Karpas-422 (cell line): ENCODE measurements around the gene ARRDC4. TPM values are rescaled to one million over a fixed set of nuclear protein-coding genes. Genes with fewer than 3 reads are reported as not detected.

ENCODE experiments used
- DNase-seq: peaks from one replicate; pipeline ENCODE4 v3.0.0-alpha.2; 2015
- H2AFZ ChIP-seq: fragments of 200-600 bp; sonication (generic); 2 replicates; pipeline ENCODE4 v1.6.1; 2014; ENCODE audit warnings: antibody characterized with exemption, low read length, mixed read lengths
- H3K27ac ChIP-seq: fragments of 200-600 bp; sonication (generic); 2 replicates; pipeline ENCODE4 v1.5.1; 2014; ENCODE audit warnings: mild to moderate bottlenecking, low read length, moderate library complexity
- H3K27me3 ChIP-seq: fragments of 200-600 bp; sonication (generic); 2 replicates; pipeline ENCODE4 v1.6.1; 2014; ENCODE audit warnings: low read length, mixed read lengths
- H3K36me3 ChIP-seq: fragments of 200-600 bp; sonication (generic); 2 replicates; pipeline ENCODE4 v1.6.1; 2014; ENCODE audit warnings: low read length, mixed read lengths; ENCODE audit not compliant: insufficient read depth
- H3K4me1 ChIP-seq: fragments of 200-600 bp; sonication (generic); 2 replicates; pipeline ENCODE4 v1.6.1; 2014; ENCODE audit warnings: mild to moderate bottlenecking, low read length, mixed read lengths
- H3K4me2 ChIP-seq: fragments of 200-600 bp; sonication (generic); 2 replicates; pipeline ENCODE4 v1.6.1; 2014; ENCODE audit warnings: low read length, low read depth, mild to moderate bottlenecking; ENCODE audit not compliant: poor library complexity, severe bottlenecking
- H3K4me3 ChIP-seq: fragments of 200-600 bp; sonication (generic); 2 replicates; pipeline ENCODE4 v1.5.1; 2014; ENCODE audit warnings: mild to moderate bottlenecking, antibody characterized with exemption, low read length, mixed read lengths
- H3K79me2 ChIP-seq: fragments of 200-600 bp; sonication (generic); 2 replicates; pipeline ENCODE4 v1.6.1; 2014; ENCODE audit warnings: mild to moderate bottlenecking, low read length, mixed read lengths
- H3K9ac ChIP-seq: fragments of 200-600 bp; sonication (generic); 2 replicates; pipeline ENCODE4 v1.6.0; 2014; ENCODE audit warnings: low read length
- H3K9me2 ChIP-seq: fragments of 200-600 bp; sonication (generic), shearing (Covaris generic); replicated peaks from 2 replicates; pipeline ENCODE4 v1.6.0; 2014; ENCODE audit warnings: mild to moderate bottlenecking, low read length, moderate library complexity; ENCODE audit not compliant: insufficient read depth
- H3K9me3 ChIP-seq: fragments of 300-700, 200-600 bp; sonication (generic); 2 replicates; pipeline ENCODE4 v1.6.1; 2014; ENCODE audit warnings: low read length, mixed read lengths
- H4K20me1 ChIP-seq: fragments of 200-600 bp; sonication (generic); 2 replicates; pipeline ENCODE4 v1.6.1; 2014; ENCODE audit warnings: mild to moderate bottlenecking, antibody characterized with exemption, low read length, low read depth; ENCODE audit not compliant: insufficient read depth
- total RNA-seq: library from RNA; depleted of rRNA; stranded (reverse); fragments of >200 nt; shearing (Covaris generic); gene quantifications from 2 replicates; pipeline ENCODE4 v1.2.3, GENCODE V29; 2014; ENCODE audit warnings: low replicate concordance

ARRDC4 gene
- total RNA-seq, 1 experiment from 2014 or later: not detected

DNA sequence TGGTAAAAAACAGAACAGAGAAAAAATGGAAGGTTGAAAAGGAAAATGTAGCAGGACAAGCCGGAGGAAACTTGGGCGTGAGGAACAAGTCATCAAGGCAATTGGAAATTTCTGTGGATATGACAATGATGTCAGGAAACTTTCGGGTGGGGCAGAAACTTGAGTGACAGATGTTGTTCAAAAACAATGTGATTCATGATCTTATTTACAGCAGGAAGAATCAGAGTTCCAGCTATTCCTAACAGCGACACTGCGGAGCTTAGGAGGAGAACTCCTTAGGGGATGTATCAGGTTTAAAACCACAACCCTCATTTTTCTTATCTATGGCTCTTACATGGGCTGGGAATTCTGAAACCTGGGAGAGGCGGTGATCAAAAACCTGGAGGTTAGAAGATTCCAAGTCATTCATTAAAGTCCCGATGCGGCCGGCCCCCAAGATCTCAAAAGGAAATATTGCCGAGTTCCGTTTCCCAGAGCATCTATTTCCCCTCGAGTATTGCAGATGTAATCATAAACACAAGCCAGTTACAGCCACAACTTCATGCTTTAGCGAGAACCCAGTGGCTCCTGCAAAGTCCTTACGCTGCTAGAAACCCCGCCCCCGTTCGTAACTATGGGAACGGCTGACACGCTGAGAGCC lies 659 bp upstream of the ARRDC4 start:
- H4K20me1 ChIP-seq: no peaks in the 10 kb centered on the region
- no peak for DNase-seq
- H3K27ac ChIP-seq: no peak overlapping the region
- H2AFZ ChIP-seq: no peak overlapping the region
- H3K36me3 ChIP-seq: no peaks in the 10 kb centered on the region
- H3K4me3 ChIP-seq: no peak overlapping the region
- H3K9ac ChIP-seq: no peak overlapping the region
- H3K9me3 ChIP-seq: peaks cover 27% of the 10 kb centered on the region
- no peaks in the 10 kb centered on the region for H3K79me2 ChIP-seq
- H3K9me2 ChIP-seq: no peaks in the 10 kb centered on the region
- H3K27me3 ChIP-seq: no peaks in the 10 kb centered on the region
- no peak overlapping the region for H3K4me2 ChIP-seq
- H3K4me1 ChIP-seq: no peaks in the 10 kb centered on the region

GRCh38 chr15:97961067-97961954 lies 808 bp downstream of the ARRDC4 start:
- no peak overlapping the region for H3K27ac ChIP-seq
- H3K36me3 ChIP-seq: no peaks in the 10 kb centered on the region
- peaks cover 20% of the 10 kb centered on the region for H3K9me3 ChIP-seq
- no peaks in the 10 kb centered on the region for H3K27me3 ChIP-seq
- H2AFZ ChIP-seq: no peak overlapping the region
- no peaks in the 10 kb centered on the region for H4K20me1 ChIP-seq
- H3K4me1 ChIP-seq: no peaks in the 10 kb centered on the region
- no peak for DNase-seq
- H3K9ac ChIP-seq: no peak overlapping the region
- H3K4me3 ChIP-seq: no peak overlapping the region
- no peaks in the 10 kb centered on the region for H3K9me2 ChIP-seq
- H3K79me2 ChIP-seq: no peaks in the 10 kb centered on the region
- H3K4me2 ChIP-seq: no peak overlapping the region

GRCh38 chr15:97962263-97962662 lies 1.8 kb downstream of the ARRDC4 start:
- no peak overlapping the region for H3K27ac ChIP-seq
- H2AFZ ChIP-seq: no peak overlapping the region
- H3K4me2 ChIP-seq: no peak overlapping the region
- H3K27me3 ChIP-seq: no peaks in the 10 kb centered on the region
- H3K79me2 ChIP-seq: no peaks in the 10 kb centered on the region
- H3K9ac ChIP-seq: no peak overlapping the region
- H3K9me3 ChIP-seq: peaks cover 20% of the 10 kb centered on the region
- H3K4me3 ChIP-seq: no peak overlapping the region
- H3K4me1 ChIP-seq: no peaks in the 10 kb centered on the region
- no peaks in the 10 kb centered on the region for H3K36me3 ChIP-seq
- H3K9me2 ChIP-seq: no peaks in the 10 kb centered on the region
- DNase-seq: no peak
- H4K20me1 ChIP-seq: no peaks in the 10 kb centered on the region

DNA sequence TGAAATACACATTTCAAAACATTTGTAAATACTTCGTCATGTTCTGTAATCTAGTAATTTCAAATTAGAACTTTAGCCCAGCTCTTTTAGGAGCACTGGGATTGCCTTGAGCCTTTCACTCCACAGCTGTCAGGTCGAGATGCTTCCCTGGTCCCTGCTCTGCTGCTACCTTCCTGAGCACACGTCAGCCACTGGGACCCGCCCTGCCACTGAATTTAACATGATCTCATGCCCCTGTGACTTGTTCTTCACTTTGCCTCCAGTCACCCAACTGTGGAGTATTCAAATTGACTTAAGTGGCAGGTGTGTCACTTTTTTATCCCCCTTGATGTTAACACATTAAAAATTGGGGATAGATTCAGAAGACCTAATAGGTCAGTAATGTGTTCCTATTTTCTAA lies 3.3 kb downstream of the ARRDC4 start:
- Histone ChIP-seq H3K4me2 (no peak overlapping the region), H3K79me2 (no peaks in the 10 kb centered on the region), H3K4me3 (no peak overlapping the region), H3K27ac (no peak overlapping the region), H3K9me2 (no peaks in the 10 kb centered on the region), H2AFZ (no peak overlapping the region), H3K27me3 (no peaks in the 10 kb centered on the region), H3K36me3 (no peaks in the 10 kb centered on the region), H4K20me1 (no peaks in the 10 kb centered on the region), H3K9me3 (peaks cover 13% of the 10 kb centered on the region), H3K4me1 (no peaks in the 10 kb centered on the region), H3K9ac (no peak overlapping the region)
- no peak for DNase-seq

- Histone ChIP-seq H3K4me1 (no peaks in the 10 kb centered on the region), H2AFZ (no peak overlapping the region), H3K79me2 (no peaks in the 10 kb centered on the region), H3K9ac (no peak overlapping the region), H3K27me3 (no peaks in the 10 kb centered on the region), H3K4me3 (no peak overlapping the region), H3K4me2 (no peak overlapping the region), H3K9me2 (no peaks in the 10 kb centered on the region), H3K9me3 (peaks cover 18% of the 10 kb centered on the region), H3K36me3 (no peaks in the 10 kb centered on the region), H4K20me1 (no peaks in the 10 kb centered on the region), H3K27ac (no peak overlapping the region)
- no peak for DNase-seq
Observed at GRCh38 chr15:97966246-97966645, 5.7 kb downstream of the ARRDC4 start.

GRCh38 chr15:97966924-97967620 lies 6.6 kb downstream of the ARRDC4 start:
- peaks cover 18% of the 10 kb centered on the region for H3K9me3 ChIP-seq
- H3K4me1 ChIP-seq: no peaks in the 10 kb centered on the region
- no peaks in the 10 kb centered on the region for H4K20me1 ChIP-seq
- no peaks in the 10 kb centered on the region for H3K9me2 ChIP-seq
- H3K4me3 ChIP-seq: no peak overlapping the region
- no peak overlapping the region for H3K27ac ChIP-seq
- no peak overlapping the region for H2AFZ ChIP-seq
- H3K9ac ChIP-seq: no peak overlapping the region
- H3K4me2 ChIP-seq: no peak overlapping the region
- H3K79me2 ChIP-seq: no peaks in the 10 kb centered on the region
- no peak for DNase-seq
- H3K36me3 ChIP-seq: no peaks in the 10 kb centered on the region
- H3K27me3 ChIP-seq: no peaks in the 10 kb centered on the region

DNA sequence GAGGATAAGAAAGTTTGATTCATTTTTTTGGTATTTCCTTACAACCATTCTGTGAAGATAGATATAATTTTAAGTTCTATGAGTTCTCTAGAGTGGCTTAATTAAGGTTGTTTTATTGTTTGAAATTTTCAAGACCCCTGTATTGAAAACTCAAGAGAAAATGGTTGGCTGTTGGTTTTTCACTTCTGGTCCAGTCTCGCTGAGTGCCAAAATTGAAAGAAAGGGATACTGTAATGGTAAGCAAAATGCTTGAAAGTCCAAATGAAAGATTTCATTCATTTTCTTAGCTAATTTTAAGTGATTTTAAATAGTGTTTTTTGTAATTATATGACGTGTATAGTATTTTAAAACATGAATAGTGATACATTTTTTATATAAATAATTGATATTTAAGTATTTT lies 7.4 kb downstream of the ARRDC4 start:
- H3K9me2 ChIP-seq: no peaks in the 10 kb centered on the region
- no peak overlapping the region for H3K27ac ChIP-seq
- no peak overlapping the region for H2AFZ ChIP-seq
- H3K36me3 ChIP-seq: no peaks in the 10 kb centered on the region
- no peaks in the 10 kb centered on the region for H3K4me1 ChIP-seq
- H3K4me3 ChIP-seq: no peak overlapping the region
- no peak overlapping the region for H3K9ac ChIP-seq
- H3K79me2 ChIP-seq: no peaks in the 10 kb centered on the region
- DNase-seq: no peak
- peaks cover 16% of the 10 kb centered on the region for H3K9me3 ChIP-seq
- H4K20me1 ChIP-seq: no peaks in the 10 kb centered on the region
- H3K27me3 ChIP-seq: no peaks in the 10 kb centered on the region
- H3K4me2 ChIP-seq: no peak overlapping the region

- H3K79me2 ChIP-seq: no peaks in the 10 kb centered on the region
- no peak overlapping the region for H3K4me3 ChIP-seq
- no peak overlapping the region for H3K4me2 ChIP-seq
- no peaks in the 10 kb centered on the region for H3K27me3 ChIP-seq
- no peaks in the 10 kb centered on the region for H4K20me1 ChIP-seq
- DNase-seq: no peak
- no peaks in the 10 kb centered on the region for H3K36me3 ChIP-seq
- H3K4me1 ChIP-seq: no peaks in the 10 kb centered on the region
- H3K9me3 ChIP-seq: peaks cover 20% of the 10 kb centered on the region
- H3K9ac ChIP-seq: no peak overlapping the region
- H2AFZ ChIP-seq: no peak overlapping the region
- no peaks in the 10 kb centered on the region for H3K9me2 ChIP-seq
- no peak overlapping the region for H3K27ac ChIP-seq
Observed at GRCh38 chr15:97968380-97968779, 7.9 kb downstream of the ARRDC4 start.
